Body of pancreas (tissue), 4 donors: ENCODE data around the gene TMEM203. TPM values are rescaled to one million over a fixed set of nuclear protein-coding genes. Genes with fewer than 3 reads are reported as not detected.
A peak's percentile ranks its signal among the peaks of the same experiment; 100 is the strongest.

Source experiments
- ATAC-seq: fragments of 150-250 bp; one replicate; pipeline ENCODE4 v1.9.1; 2016
- DNase-seq, 4 donors: peaks; one replicate each; pipeline ENCODE4 v3.0.0-alpha.2; 2019
- H3K27ac ChIP-seq, 4 donors: fragments of 200-600 bp; sonication (generic); 1 replicate in 3 of 4; 2 replicates in 1 of 4; pipeline versions ENCODE4 v1.5.1 to v1.6.1; 2016 to 2019; ENCODE audit warnings: mild to moderate bottlenecking in 1 of 4, mixed read lengths in 1 of 4, moderate library complexity in 1 of 4
- H3K27me3 ChIP-seq, 2 donors: fragments of 200-600 bp; sonication (generic); one replicate each; pipeline ENCODE4 v1.6.0; 2016; ENCODE audit warnings: mild to moderate bottlenecking in 1 of 2
- H3K36me3 ChIP-seq, 2 donors: fragments of 200-600 bp; sonication (generic); replicated peaks in 1 of 2; 2 replicates each; pipeline ENCODE4 v1.5.1; 2016; ENCODE audit warnings: low read depth in 2 of 2; ENCODE audit not compliant: insufficient read depth in 1 of 2
- H3K4me1 ChIP-seq: fragments of 200-600 bp; sonication (generic); one replicate; pipeline ENCODE4 v1.6.0; 2016
- H3K4me3 ChIP-seq, 2 donors: fragments of 200-600 bp; sonication (generic); 1 replicate in 1 of 2; 2 replicates in 1 of 2; pipeline ENCODE4 v1.5.1; 2016 to 2019
- H3K9me3 ChIP-seq, 3 donors: fragments of 200-600 bp; sonication (generic); 1 replicate in 2 of 3; 2 replicates in 1 of 3; pipeline ENCODE4 v1.5.1; 2016
- POLR2A ChIP-seq, 3 donors: fragments of 450-650 bp; IDR thresholded peaks; one replicate each; pipeline ENCODE4 v1.6.1; 2016; ENCODE audit warnings: antibody characterized with exemption in 3 of 3, mild to moderate bottlenecking in 2 of 3
- WGBS, 2 donors: methylation state at CpG; one replicate each; pipeline ENCODE4 v1.1.5; 2017; 5-methylcytosine and 5-hydroxymethylcytosine counted together
- intact Hi-C: fragments of 100-400 bp; cut with DNase I; formaldehyde crosslinking; loops from one replicate; pipeline ENCODE4 v1.15.1; 2023
- total RNA-seq, 2 donors: library from RNA; depleted of rRNA; stranded (reverse); fragments of >200 nt; gene quantifications; one replicate each; pipeline ENCODE4 v1.1.0, GENCODE V29; 2016
- TF ChIP-seq, protein P1 (sequence below), 7 experiments: fragments of 450-650 bp in 4 of 7; fragments of 200-600 bp in 3 of 7; sonication (generic) in 3 of 7; IDR thresholded peaks; one replicate each; pipeline ENCODE4 v1.5.1; 2016 to 2019; ENCODE audit warnings: antibody characterized with exemption in 7 of 7

TMEM203 gene
- total RNA-seq, 2 donors from 2014 or later = 11.9 to 18.1 TPM

- H3K9me3 ChIP-seq = no peaks in the 10 kb centered on the region
- ATAC-seq (peak; percentile 9), DNase-seq (peak; percentile 78 to 88 (median 85))
- TF ChIP-seq, protein P1, sequence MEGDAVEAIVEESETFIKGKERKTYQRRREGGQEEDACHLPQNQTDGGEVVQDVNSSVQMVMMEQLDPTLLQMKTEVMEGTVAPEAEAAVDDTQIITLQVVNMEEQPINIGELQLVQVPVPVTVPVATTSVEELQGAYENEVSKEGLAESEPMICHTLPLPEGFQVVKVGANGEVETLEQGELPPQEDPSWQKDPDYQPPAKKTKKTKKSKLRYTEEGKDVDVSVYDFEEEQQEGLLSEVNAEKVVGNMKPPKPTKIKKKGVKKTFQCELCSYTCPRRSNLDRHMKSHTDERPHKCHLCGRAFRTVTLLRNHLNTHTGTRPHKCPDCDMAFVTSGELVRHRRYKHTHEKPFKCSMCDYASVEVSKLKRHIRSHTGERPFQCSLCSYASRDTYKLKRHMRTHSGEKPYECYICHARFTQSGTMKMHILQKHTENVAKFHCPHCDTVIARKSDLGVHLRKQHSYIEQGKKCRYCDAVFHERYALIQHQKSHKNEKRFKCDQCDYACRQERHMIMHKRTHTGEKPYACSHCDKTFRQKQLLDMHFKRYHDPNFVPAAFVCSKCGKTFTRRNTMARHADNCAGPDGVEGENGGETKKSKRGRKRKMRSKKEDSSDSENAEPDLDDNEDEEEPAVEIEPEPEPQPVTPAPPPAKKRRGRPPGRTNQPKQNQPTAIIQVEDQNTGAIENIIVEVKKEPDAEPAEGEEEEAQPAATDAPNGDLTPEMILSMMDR (IDR thresholded peaks at IDR 0.05) = no peak
- TF ChIP-seq POLR2A (IDR thresholded peaks at IDR 0.05) = peak in 1 of 3 donors; percentile 39
- 18 to 21% methylated on average over 16 to 21 of the region's 21 CpGs for WGBS, 2 donors
- peak overlapping the region; percentile 92 to 99 (median 92) for H3K27ac ChIP-seq
- intact Hi-C loops = no loop called here
- no peaks in the 10 kb centered on the region for H3K27me3 ChIP-seq
- H3K4me3 ChIP-seq = no peak overlapping the region
- H3K36me3 ChIP-seq = peaks cover 0 to 2% of the 10 kb centered on the region in 2 donors
- H3K4me1 ChIP-seq = peaks cover 90% of the 10 kb centered on the region
Measured at GRCh38 chr9:137195525-137196220, 9.8 kb downstream of the TMEM203 start.

- Histone ChIP-seq H3K36me3 (peaks cover 0 to 2% of the 10 kb centered on the region in 2 donors), H3K9me3 (no peaks in the 10 kb centered on the region), H3K4me3 (no peak overlapping the region), H3K4me1 (peaks cover 98% of the 10 kb centered on the region), H3K27ac (peak overlapping the region; percentile 92 to 99 (median 92)), H3K27me3 (no peaks in the 10 kb centered on the region)
- DNase-seq (peak; percentile 74 to 89 (median 84)), ATAC-seq (peak; percentile 25)
- peak; percentile 28 to 59 (median 51) for TF ChIP-seq POLR2A (IDR thresholded peaks at IDR 0.05)
- TF ChIP-seq, protein P1 (IDR thresholded peaks at IDR 0.05) = no peak
- intact Hi-C loops = loop anchor here (5.0 kb wide), 1 partner anchor 37 kb away; the partner anchor contains the start of gene SLC34A3
- WGBS, 2 donors = 26 to 31% methylated on average over 10 of the region's 10 CpGs
Measured at GRCh38 chr9:137194909-137195308, 10.5 kb downstream of the TMEM203 start.

DNA sequence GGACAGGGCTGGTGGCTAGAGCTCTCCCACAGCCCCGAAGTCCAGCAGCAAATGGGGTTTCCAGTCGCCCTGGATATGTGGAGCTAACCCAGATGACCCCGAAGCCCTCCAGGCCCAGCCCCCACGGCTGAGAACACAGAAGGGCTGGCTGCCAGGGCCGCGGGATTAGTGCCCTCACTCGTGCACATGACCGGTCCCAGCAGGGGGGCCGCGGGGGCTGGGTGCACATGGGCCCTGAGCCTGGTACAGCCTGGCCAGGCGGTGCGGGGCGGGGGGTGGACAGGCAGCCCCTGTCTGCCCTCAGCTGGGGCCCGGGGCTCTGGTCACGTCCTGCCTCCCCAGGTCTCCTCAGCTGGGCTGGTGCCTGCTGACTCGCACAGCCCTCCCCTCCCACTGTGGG, 11.1 kb downstream of the TMEM203 start:
- DNase-seq (peak; percentile 85 to 94 (median 90)), ATAC-seq (peak; percentile 41)
- Histone ChIP-seq H3K4me1 (peaks cover 100% of the 10 kb centered on the region), H3K27ac (peak overlapping the region; percentile 92 to 99 (median 92)), H3K27me3 (no peaks in the 10 kb centered on the region), H3K9me3 (no peaks in the 10 kb centered on the region), H3K4me3 (no peak overlapping the region), H3K36me3 (peaks cover 0 to 2% of the 10 kb centered on the region in 2 donors)
- 19 to 52% methylated on average over 3 to 10 of the region's 16 CpGs for WGBS, 2 donors
- intact Hi-C loops = loop anchor here (5.0 kb wide), 1 partner anchor 38 kb away; the partner anchor contains the start of gene SLC34A3
- TF ChIP-seq POLR2A (IDR thresholded peaks at IDR 0.05) = no peak
- TF ChIP-seq, protein P1 (IDR thresholded peaks at IDR 0.05) = no peak

DNA sequence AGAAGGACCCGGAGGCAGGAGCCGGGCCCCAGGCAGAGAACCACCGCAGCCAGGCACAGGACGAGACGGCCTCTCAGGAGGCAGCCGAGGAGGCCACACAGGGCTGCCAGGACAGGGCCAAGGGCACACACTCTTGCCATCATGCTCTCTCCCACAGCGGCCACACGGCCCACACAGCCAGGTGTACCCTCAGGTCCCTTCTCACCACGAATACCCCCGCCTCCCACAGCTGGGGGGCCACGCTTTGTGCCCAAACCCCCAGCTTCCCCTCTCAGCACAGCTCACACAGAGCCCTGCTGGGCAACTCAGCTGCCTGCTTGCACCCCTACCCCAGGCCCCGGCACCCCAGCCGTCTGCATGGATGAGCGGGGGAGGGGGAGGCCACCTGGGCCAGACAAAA, 11.7 kb downstream of the TMEM203 start:
- Histone ChIP-seq H3K9me3 (no peaks in the 10 kb centered on the region), H3K27ac (peak overlapping the region; percentile 92 to 99 (median 92)), H3K27me3 (no peaks in the 10 kb centered on the region), H3K36me3 (peaks cover 0 to 2% of the 10 kb centered on the region in 2 donors), H3K4me3 (no peak overlapping the region), H3K4me1 (peaks cover 99% of the 10 kb centered on the region)
- DNase-seq = peak in 1 of 4 donors; percentile 32
- no peak for ATAC-seq
- WGBS, 2 donors = 52 to 62% methylated on average over 14 of the region's 14 CpGs
- intact Hi-C loops = loop anchor here (5.0 kb wide), 1 partner anchor 39 kb away; the partner anchor contains the start of gene SLC34A3
- TF ChIP-seq POLR2A (IDR thresholded peaks at IDR 0.05) = no peak
- TF ChIP-seq, protein P1 (IDR thresholded peaks at IDR 0.05) = no peak
